ENCODE data around the gene MUSK. TPM values are rescaled to one million over a fixed set of nuclear protein-coding genes. Genes with fewer than 3 reads are reported as not detected.

MUSK gene
- total RNA-seq, 1 experiment from 2014 or later: not detected

- POLR2A ChIA-PET: no interaction called here
Observed at GRCh38 chr9:110802416-110803035, 133.9 kb downstream of the MUSK start.

GRCh38 chr9:110807956-110808598, 139.5 kb downstream of the MUSK start:
- no TSS peak for BruUV-seq (replicated peaks)
- Histone ChIP-seq H3K36me3 (ENCODE audit: control insufficient read depth, insufficient read depth, low read length) (no peaks in the 10 kb centered on the region), H3K9me3 (no peaks in the 10 kb centered on the region), H3K4me1 (no peaks in the 10 kb centered on the region; the same call in 1 of the 2 replicates), H3K4me3 (ENCODE audit: low read depth, low read length) (no peak overlapping the region), H3K27me3 (replicated peaks; ENCODE audit: control insufficient read depth, insufficient read depth, low read length) (no peaks in the 10 kb centered on the region)
- CTCF ChIA-PET: no interaction called here
- no peak for TF ChIP-seq CTCF (IDR thresholded peaks at IDR 0.05; ENCODE audit: insufficient read depth in 1 of 2, low read depth in 1 of 2, low read length in 1 of 2, severe bottlenecking in 1 of 2, unreplicated experiment in 1 of 2)
- Mint-ChIP-seq H3K27ac (ENCODE audit: unreplicated experiment) (no peak overlapping the region), H3K4me1 (ENCODE audit: low read depth, unreplicated experiment) (peaks cover 7% of the 10 kb centered on the region), H3K36me3 (ENCODE audit: insufficient read depth, unreplicated experiment) (no peaks in the 10 kb centered on the region), H3K9me3 (ENCODE audit: unreplicated experiment) (no peaks in the 10 kb centered on the region), H3K27me3 (ENCODE audit: insufficient read depth, unreplicated experiment) (no peaks in the 10 kb centered on the region), H3K4me3 (ENCODE audit: unreplicated experiment) (no peak overlapping the region)
- no peak for DNase-seq
- intact Hi-C loops (cut with micrococcal nuclease; ENCODE audit: unreplicated experiment): no loop called here
- POLR2A ChIA-PET: no interaction called here

More at GRCh38 chr9:110802416-110803035, 133.9 kb downstream of the MUSK start:
- H3K4me3 Mint-ChIP-seq (ENCODE audit: unreplicated experiment): no peak overlapping the region
- no peak for TF ChIP-seq CTCF (IDR thresholded peaks at IDR 0.05; ENCODE audit: insufficient read depth in 1 of 2, low read depth in 1 of 2, low read length in 1 of 2, severe bottlenecking in 1 of 2, unreplicated experiment in 1 of 2)
- H3K27me3 Mint-ChIP-seq (ENCODE audit: insufficient read depth, unreplicated experiment): no peaks in the 10 kb centered on the region
- Histone ChIP-seq H3K36me3 (ENCODE audit: control insufficient read depth, insufficient read depth, low read length) (no peaks in the 10 kb centered on the region), H3K27me3 (replicated peaks; ENCODE audit: control insufficient read depth, insufficient read depth, low read length) (no peaks in the 10 kb centered on the region), H3K4me3 (ENCODE audit: low read depth, low read length) (no peak overlapping the region), H3K4me1 (peaks cover 8% of the 10 kb centered on the region), H3K9me3 (no peaks in the 10 kb centered on the region)
- H3K27ac Mint-ChIP-seq (ENCODE audit: unreplicated experiment): no peak overlapping the region
- CTCF ChIA-PET: no interaction called here
- H3K9me3 Mint-ChIP-seq (ENCODE audit: unreplicated experiment): no peaks in the 10 kb centered on the region
- peaks cover 14% of the 10 kb centered on the region for H3K4me1 Mint-ChIP-seq (ENCODE audit: low read depth, unreplicated experiment)
- no peaks in the 10 kb centered on the region for H3K36me3 Mint-ChIP-seq (ENCODE audit: insufficient read depth, unreplicated experiment)
- BruUV-seq (replicated peaks): no TSS peak
- no peak for DNase-seq
- intact Hi-C loops (cut with micrococcal nuclease; ENCODE audit: unreplicated experiment): no loop called here

- no peaks in the 10 kb centered on the region for H3K36me3 ChIP-seq (ENCODE audit: control insufficient read depth, insufficient read depth, low read length)
- no peaks in the 10 kb centered on the region for H3K27me3 Mint-ChIP-seq (ENCODE audit: insufficient read depth, unreplicated experiment)
- peaks cover 9% of the 10 kb centered on the region for H3K4me1 Mint-ChIP-seq (ENCODE audit: low read depth, unreplicated experiment)
- intact Hi-C loops (cut with micrococcal nuclease; ENCODE audit: unreplicated experiment): no loop called here
- H3K36me3 Mint-ChIP-seq (ENCODE audit: insufficient read depth, unreplicated experiment): no peaks in the 10 kb centered on the region
- no peak overlapping the region for H3K27ac Mint-ChIP-seq (ENCODE audit: unreplicated experiment)
- DNase-seq: no peak
- CTCF ChIA-PET: no interaction called here
- no peaks in the 10 kb centered on the region; the same call in 1 of the 2 replicates for H3K4me1 ChIP-seq
- no peaks in the 10 kb centered on the region for H3K9me3 Mint-ChIP-seq (ENCODE audit: unreplicated experiment)
- H3K4me3 ChIP-seq (ENCODE audit: low read depth, low read length): no peak overlapping the region
- H3K4me3 Mint-ChIP-seq (ENCODE audit: unreplicated experiment): no peak overlapping the region
- POLR2A ChIA-PET: no interaction called here
- no peak for TF ChIP-seq CTCF (IDR thresholded peaks at IDR 0.05; ENCODE audit: insufficient read depth in 1 of 2, low read depth in 1 of 2, low read length in 1 of 2, severe bottlenecking in 1 of 2, unreplicated experiment in 1 of 2)
- no peaks in the 10 kb centered on the region for H3K27me3 ChIP-seq (replicated peaks; ENCODE audit: control insufficient read depth, insufficient read depth, low read length)
- no TSS peak for BruUV-seq (replicated peaks)
- H3K9me3 ChIP-seq: no peaks in the 10 kb centered on the region
Observed at GRCh38 chr9:110808599-110808980, 140.0 kb downstream of the MUSK start.

Data from Caco-2 (cell line).